K562 (cell line): ENCODE measurements around the gene SCLY. TPM values are rescaled to one million over a fixed set of nuclear protein-coding genes. Genes with fewer than 3 reads are reported as not detected.

Experiments used
- ATAC-seq: fragments of 200-7000 bp; cut with Tn5 transposase; 3 replicates; pipeline ENCODE4 v1.9.1; 2020; ENCODE audit warnings: moderate library complexity
- BruUV-seq: library from RNA; stranded (reverse); fragments of 400-500 nt; replicated peaks from 2 replicates; lab custom pipeline; 2021; lab: Mats Ljungman, UMichigan
- CTCF ChIA-PET: fragments of 300-600 bp; formaldehyde crosslinking; extraction: SDS; loops from one replicate; lab custom pipeline; 2021; ENCODE audit warnings: low intra/inter-chr PET ratio; lab: Yijun Ruan, JAX
- POLR2A ChIA-PET: fragments of 300-600, 350-650 bp; sonication (Branson Sonifier 250); formaldehyde crosslinking; extraction: SDS; loops from one replicate; lab custom pipeline; 2021; ENCODE audit warnings: antibody characterized with exemption, inconsistent platforms; lab: Yijun Ruan, JAX
- DNase-seq, 4 experiments: peaks; one replicate each; pipeline versions ENCODE4 v3.0.0 to v3.0.0-alpha.2; 2011 to 2018; ENCODE audit warnings: low spot score in 3 of 4, mixed read lengths in 3 of 4; ENCODE audit errors: extremely low read depth in 1 of 4
- FAIRE-seq: peaks from 2 replicates; lab custom pipeline; 2011; peaks lifted over from hg19 to GRCh38; lab: Jason Lieb, UNC
- H2AFZ ChIP-seq: 2 replicates; pipeline ENCODE4 v1.6.0; 2011; ENCODE audit warnings: low read depth, low read length, control low read depth, inconsistent platforms
- H3K27ac ChIP-seq: fragments of 200-600 bp; 3 replicates; pipeline ENCODE4 v1.8.0; 2011; ENCODE audit warnings: low read depth, mild to moderate bottlenecking, control low read depth, inconsistent platforms, low read length, moderate library complexity, mixed read lengths; ENCODE audit errors: extremely low read depth
- H3K27me3 ChIP-seq, 2 experiments: fragments of 300-600 bp in 1 of 2; 2 replicates in 1 of 2; 3 replicates in 1 of 2; pipeline versions ENCODE4 v1.6.0 to v1.8.0; 2011; ENCODE audit warnings: inconsistent platforms in 2 of 2, low read length in 2 of 2, mild to moderate bottlenecking in 1 of 2, mixed read lengths in 1 of 2, moderate library complexity in 1 of 2; ENCODE audit not compliant: control insufficient read depth in 2 of 2, insufficient read depth in 2 of 2
- H3K36me3 ChIP-seq: fragments of 300-600 bp; 3 replicates; pipeline ENCODE4 v1.8.0; 2011; ENCODE audit warnings: mild to moderate bottlenecking, low read length, inconsistent platforms; ENCODE audit not compliant: control insufficient read depth, insufficient read depth
- H3K4me1 ChIP-seq, 2 experiments: fragments of 200-600 bp in 1 of 2; replicated peaks in 1 of 2; 2 replicates in 1 of 2; 3 replicates in 1 of 2; pipeline versions ENCODE4 v1.5.1 to v1.8.0; 2011; ENCODE audit warnings: inconsistent platforms in 2 of 2, low read length in 2 of 2, mild to moderate bottlenecking in 1 of 2, mixed read lengths in 1 of 2, moderate library complexity in 1 of 2; ENCODE audit not compliant: control insufficient read depth in 2 of 2, insufficient read depth in 2 of 2
- H3K4me2 ChIP-seq: 2 replicates; pipeline ENCODE4 v1.6.1; 2011; ENCODE audit warnings: low read length, control low read depth, inconsistent platforms, mixed read lengths; ENCODE audit not compliant: insufficient read depth
- H3K4me3 ChIP-seq: fragments of 200-600 bp; sonication (generic), shearing (Covaris generic); 2 replicates; pipeline ENCODE4 v1.5.1; 2016; ENCODE audit warnings: control low read depth, inconsistent platforms
- H3K79me2 ChIP-seq: fragments of 200-600 bp; 3 replicates; pipeline ENCODE4 v1.8.0; 2011; ENCODE audit warnings: low read length, inconsistent platforms; ENCODE audit not compliant: control insufficient read depth, insufficient read depth
- H3K9ac ChIP-seq, 2 experiments: 2 replicates each; pipeline versions ENCODE4 v1.6.0 to v1.6.1; 2011; ENCODE audit warnings: low read depth in 2 of 2, low read length in 2 of 2, control low read depth in 1 of 2, inconsistent platforms in 1 of 2, mild to moderate bottlenecking in 1 of 2, mixed read lengths in 1 of 2; ENCODE audit not compliant: insufficient read depth in 1 of 2
- H3K9me1 ChIP-seq: one replicate; pipeline ENCODE4 v1.6.0; 2011; ENCODE audit warnings: inconsistent platforms, mild to moderate bottlenecking, low read length, moderate library complexity; ENCODE audit not compliant: control insufficient read depth, insufficient read depth
- H3K9me3 ChIP-seq: replicated peaks from 2 replicates; pipeline ENCODE4 v1.5.1; 2011; ENCODE audit warnings: low read depth, low read length, inconsistent platforms; ENCODE audit not compliant: control insufficient read depth, insufficient read depth
- H4K20me1 ChIP-seq: replicated peaks from 2 replicates; pipeline ENCODE4 v1.6.1; 2011; ENCODE audit warnings: low read length, inconsistent platforms, mixed read lengths; ENCODE audit not compliant: control insufficient read depth, insufficient read depth
- CHD7 ChIP-seq: fragments of 200-600 bp; sonication (generic); IDR thresholded peaks from one replicate; pipeline ENCODE4 v1.6.1; 2012; ENCODE audit warnings: mild to moderate bottlenecking, low read depth, low read length, inconsistent platforms
- ELF4 ChIP-seq: fragments of 450-650 bp; formaldehyde crosslinking; IDR thresholded peaks from 2 replicates; pipeline ENCODE4 v1.4.0; 2022; ENCODE audit warnings: missing genetic modification characterization
- HDAC8 ChIP-seq: fragments of 450-650 bp; IDR thresholded peaks from 2 replicates; pipeline ENCODE4 v1.6.1; 2016; ENCODE audit warnings: mild to moderate bottlenecking, missing genetic modification characterization, moderate library complexity, missing compliant biosample characterization
- KLF10 ChIP-seq: fragments of 250-450 bp; sonication (Bioruptor Pico); IDR thresholded peaks from 2 replicates; pipeline ENCODE4 v1.6.1; 2021; ENCODE audit warnings: matching md5 sums
- RBM14 ChIP-seq: fragments of 200-400 bp; formaldehyde crosslinking; IDR thresholded peaks from 2 replicates; pipeline ENCODE4 v1.6.1; 2018; ENCODE audit warnings: low read depth, mild to moderate bottlenecking, low read length, moderate library complexity, borderline replicate concordance; ENCODE audit not compliant: insufficient read depth
- TSC22D4 ChIP-seq: fragments of 450-650 bp; IDR thresholded peaks from 2 replicates; pipeline ENCODE4 v1.6.1; 2016; ENCODE audit warnings: missing genetic modification characterization, missing biosample characterization, control low read depth
- ZNF124 ChIP-seq: sonication (generic); formaldehyde crosslinking; IDR thresholded peaks from 2 replicates; pipeline ENCODE4 v1.8.1; 2022; ENCODE audit warnings: missing genetic modification reagents
- ZNF282 ChIP-seq: sonication (generic); formaldehyde crosslinking; IDR thresholded peaks from 2 replicates; pipeline ENCODE4 v1.8.1; 2023; ENCODE audit warnings: missing genetic modification reagents
- WGBS: fragments of 100-300 bp; shearing (Covaris generic); methylation state at CpG from one replicate; pipeline ENCODE4 v1.1.6; 2016; ENCODE audit warnings: low coverage, mixed read lengths; ENCODE audit not compliant: insufficient coverage; ENCODE audit errors: missing lambda C conversion rate; 5-methylcytosine and 5-hydroxymethylcytosine counted together
- in situ Hi-C: fragments of 300-500 bp; cut with MboI; formaldehyde crosslinking; loops from 4 replicates; pipeline ENCODE4 v1.15.0; 2018; ENCODE audit warnings: inconsistent platforms, mixed read lengths
- intact Hi-C: fragments of 100-400 bp; cut with micrococcal nuclease; formaldehyde crosslinking; loops from 2 replicates; pipeline ENCODE4 v1.14.2; 2022
- polyA plus RNA-seq, 8 experiments: library from polyadenylated mRNA; depleted of rRNA in 4 of 8; stranded (reverse) in 5 of 8; unstranded in 3 of 8; fragments of >200 nt; fragmentation: Nextera tagmentation in 2 of 8; fragmentation: Illumina TruSeq in 1 of 8; extraction: Ambion mirVana in 2 of 8; extraction: Trizol in 1 of 8; gene quantifications; 2 replicates each; pipeline versions ENCODE4 v1.2.1 to v1.2.3, GENCODE V29; 2011 to 2014; ENCODE audit warnings: inconsistent platforms in 1 of 8, missing spikeins in 1 of 8
- total RNA-seq, 7 experiments: library from RNA; depleted of rRNA in 6 of 7; stranded (reverse); fragments of >200 nt in 6 of 7; fragmentation: Illumina TruSeq in 2 of 7; extraction: Trizol in 2 of 7; gene quantifications; 2 replicates each; pipeline versions ENCODE4 v1.2.1 to v1.2.3, GENCODE V29; 2011 to 2021; ENCODE audit warnings: low replicate concordance in 1 of 7

The SCLY gene
- total and polyA plus RNA-seq, 9 of the 15 experiments (the other 6 are each of a cell fraction or from before 2014, with no cell fraction given) = 2.6 to 32.2 (median 21.1) TPM

- peaks cover 42% of the 10 kb centered on the region; the same call in 2 of the 3 replicates for H3K36me3 ChIP-seq
- no peak overlapping the region for H3K4me3 ChIP-seq
- DNase-seq (no peak), FAIRE-seq (no peak), ATAC-seq (no peak)
- in situ Hi-C loops = no loop called here
- POLR2A ChIA-PET = no interaction called here
- CTCF ChIA-PET = no interaction called here
- H3K9me3 ChIP-seq = no peaks in the 10 kb centered on the region
- intact Hi-C loops = loop anchor here (10.0 kb wide), 1 partner anchor 101 kb away; no protein-coding TSS in a partner anchor
- H3K4me2 ChIP-seq = no peak overlapping the region
- H3K79me2 ChIP-seq = no peaks in the 10 kb centered on the region; the same call in 2 of the 3 replicates
- no peak overlapping the region for H3K27ac ChIP-seq
- no peaks in the 10 kb centered on the region for H3K4me1 ChIP-seq
- BruUV-seq = no TSS peak
- no peaks in the 10 kb centered on the region for H3K9me1 ChIP-seq
- no peaks in the 10 kb centered on the region for H3K27me3 ChIP-seq
- H3K9ac ChIP-seq = no peak overlapping the region
- H4K20me1 ChIP-seq = no peaks in the 10 kb centered on the region
- no peak overlapping the region for H2AFZ ChIP-seq
- 90% methylated on average over 3 of the region's 9 CpGs for WGBS
- TF ChIP-seq ELF4 (no peak), HDAC8 (tag) (no peak), RBM14 (no peak), ZNF282 (CRISPR knock-in tag) (no peak), TSC22D4 (tag) (no peak), CHD7 (no peak), KLF10 (CRISPR knock-in tag) (no peak), ZNF124 (CRISPR knock-in tag) (no peak)
Measured at GRCh38 chr2:238025741-238026360, 35.0 kb upstream of the SCLY start.
